K562 (cell line): ENCODE measurements around the gene MYOT. TPM values are rescaled to one million over a fixed set of nuclear protein-coding genes. Genes with fewer than 3 reads are reported as not detected.
A peak's percentile ranks its signal among the peaks of the same experiment; 100 is the strongest.

ENCODE experiments used
- DDX20 ChIP-seq: fragments of 450-650 bp; IDR thresholded peaks from 2 replicates; pipeline ENCODE4 v1.6.1; 2016; ENCODE audit warnings: missing genetic modification characterization, low read depth, mild to moderate bottlenecking, missing compliant biosample characterization, moderate library complexity
- ETV6 ChIP-seq, 3 experiments: fragments of 150-350 bp in 1 of 3; sonication (generic) in 1 of 3; formaldehyde crosslinking in 1 of 3; IDR thresholded peaks; 2 replicates each; pipeline versions ENCODE4 v1.6.1 to v1.8.0; 2014 to 2022; ENCODE audit warnings: borderline replicate concordance in 2 of 3, low read depth in 2 of 3, antibody characterized with exemption in 1 of 3, low read length in 1 of 3, mild to moderate bottlenecking in 1 of 3, missing genetic modification reagents in 1 of 3
- NFE2L1 ChIP-seq: fragments of 450-650 bp; IDR thresholded peaks from 2 replicates; pipeline ENCODE4 v1.6.1; 2016; ENCODE audit warnings: missing genetic modification characterization, low read depth, mild to moderate bottlenecking, missing compliant biosample characterization, moderate library complexity, borderline replicate concordance
- SREBF1 ChIP-seq: fragments of 150-350 bp; IDR thresholded peaks from 2 replicates; pipeline ENCODE4 v1.6.1; 2014; ENCODE audit warnings: antibody characterized with exemption, low read depth, low read length, borderline replicate concordance
- TAF15 ChIP-seq: fragments of 200-400 bp; formaldehyde crosslinking; IDR thresholded peaks from 2 replicates; pipeline ENCODE4 v1.6.1; 2017; ENCODE audit warnings: mild to moderate bottlenecking, low read depth, low read length, moderate library complexity
- TEAD1 ChIP-seq, 2 experiments: fragments of 450-650 bp in 1 of 2; sonication (generic) in 1 of 2; formaldehyde crosslinking; IDR thresholded peaks; 2 replicates each; pipeline versions ENCODE4 v1.4.0 to v1.8.0; 2020 to 2022; ENCODE audit warnings: mild to moderate bottlenecking in 2 of 2, missing genetic modification reagents in 1 of 2
- TRIM24 ChIP-seq, 2 experiments: fragments of 450-650 bp; IDR thresholded peaks; 2 replicates each; pipeline ENCODE4 v1.6.1; 2016
- ZNF197 ChIP-seq: fragments of 200-800 bp; sonication (Bioruptor generic); IDR thresholded peaks from 2 replicates; pipeline ENCODE4 v1.6.1; 2016; ENCODE audit warnings: low read depth, missing genetic modification characterization, missing compliant biosample characterization
- ZNF384 ChIP-seq: IDR thresholded peaks from 2 replicates; pipeline ENCODE4 v1.6.1; 2012; ENCODE audit warnings: low read depth, low read length, improper control_type of control experiment
- polyA plus RNA-seq, 8 experiments: library from polyadenylated mRNA; depleted of rRNA in 4 of 8; stranded (reverse) in 5 of 8; unstranded in 3 of 8; fragments of >200 nt; fragmentation: Nextera tagmentation in 2 of 8; fragmentation: Illumina TruSeq in 1 of 8; extraction: Ambion mirVana in 2 of 8; extraction: Trizol in 1 of 8; gene quantifications; 2 replicates each; pipeline versions ENCODE4 v1.2.1 to v1.2.3, GENCODE V29; 2011 to 2014; ENCODE audit warnings: inconsistent platforms in 1 of 8, missing spikeins in 1 of 8
- total RNA-seq, 7 experiments: library from RNA; depleted of rRNA in 6 of 7; stranded (reverse); fragments of >200 nt in 6 of 7; fragmentation: Illumina TruSeq in 2 of 7; extraction: Trizol in 2 of 7; gene quantifications; 2 replicates each; pipeline versions ENCODE4 v1.2.1 to v1.2.3, GENCODE V29; 2011 to 2021; ENCODE audit warnings: low replicate concordance in 1 of 7
- TF ChIP-seq, protein P1 (sequence below): fragments of 200-600 bp; sonication (generic); IDR thresholded peaks from one replicate; pipeline ENCODE4 v1.6.1; 2012; ENCODE audit warnings: mild to moderate bottlenecking, low read depth, low read length, inconsistent platforms
- TF ChIP-seq, protein P2 (sequence below): fragments of 450-650 bp; formaldehyde crosslinking; IDR thresholded peaks from 2 replicates; pipeline ENCODE4 v1.4.0; 2020; ENCODE audit warnings: mild to moderate bottlenecking, mixed read lengths

The MYOT gene
- total and polyA plus RNA-seq, 9 of the 15 experiments (the other 6 are each of a cell fraction or from before 2014, with no cell fraction given), result 0.24 to 0.38 TPM; not detected in 7

DNA sequence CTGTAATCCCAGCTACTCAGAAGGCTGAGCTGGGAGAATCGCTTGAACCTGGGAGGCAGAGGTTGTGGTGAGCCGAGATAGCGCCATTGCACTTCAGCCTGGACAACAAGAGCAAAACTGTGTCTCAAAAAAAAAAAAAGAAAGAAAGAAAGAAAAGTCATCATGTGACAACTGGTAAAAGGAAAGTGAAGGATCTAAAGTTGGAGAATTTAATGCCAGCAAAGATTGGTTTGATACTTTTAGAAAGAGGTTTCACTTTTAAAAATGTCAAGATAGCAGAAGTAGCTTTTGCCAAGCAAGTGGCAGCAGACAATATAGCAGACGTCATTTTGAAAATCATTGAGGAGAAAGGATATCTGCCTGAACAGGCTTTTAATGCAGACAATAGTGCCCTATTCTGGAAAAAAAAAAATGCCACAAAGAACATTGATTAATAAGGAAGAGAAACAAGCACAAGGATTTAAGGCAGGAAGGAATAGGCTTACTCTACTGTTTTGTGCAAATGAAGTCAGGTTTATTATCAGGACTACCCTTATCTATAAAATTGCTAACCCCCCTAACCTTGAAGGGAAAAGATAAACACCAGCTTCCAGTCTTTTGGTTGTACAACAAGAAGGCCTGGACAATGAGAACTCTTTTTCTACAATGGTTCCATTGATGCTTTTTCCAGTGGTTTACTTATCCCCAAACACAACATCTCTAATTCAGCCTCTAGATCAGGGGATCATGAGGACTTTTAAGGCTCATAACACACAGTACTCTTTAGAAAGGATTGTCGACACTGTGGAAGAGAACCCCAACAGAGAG, 33.6 kb downstream of the MYOT start (continued):
- TF ChIP-seq, protein P1, sequence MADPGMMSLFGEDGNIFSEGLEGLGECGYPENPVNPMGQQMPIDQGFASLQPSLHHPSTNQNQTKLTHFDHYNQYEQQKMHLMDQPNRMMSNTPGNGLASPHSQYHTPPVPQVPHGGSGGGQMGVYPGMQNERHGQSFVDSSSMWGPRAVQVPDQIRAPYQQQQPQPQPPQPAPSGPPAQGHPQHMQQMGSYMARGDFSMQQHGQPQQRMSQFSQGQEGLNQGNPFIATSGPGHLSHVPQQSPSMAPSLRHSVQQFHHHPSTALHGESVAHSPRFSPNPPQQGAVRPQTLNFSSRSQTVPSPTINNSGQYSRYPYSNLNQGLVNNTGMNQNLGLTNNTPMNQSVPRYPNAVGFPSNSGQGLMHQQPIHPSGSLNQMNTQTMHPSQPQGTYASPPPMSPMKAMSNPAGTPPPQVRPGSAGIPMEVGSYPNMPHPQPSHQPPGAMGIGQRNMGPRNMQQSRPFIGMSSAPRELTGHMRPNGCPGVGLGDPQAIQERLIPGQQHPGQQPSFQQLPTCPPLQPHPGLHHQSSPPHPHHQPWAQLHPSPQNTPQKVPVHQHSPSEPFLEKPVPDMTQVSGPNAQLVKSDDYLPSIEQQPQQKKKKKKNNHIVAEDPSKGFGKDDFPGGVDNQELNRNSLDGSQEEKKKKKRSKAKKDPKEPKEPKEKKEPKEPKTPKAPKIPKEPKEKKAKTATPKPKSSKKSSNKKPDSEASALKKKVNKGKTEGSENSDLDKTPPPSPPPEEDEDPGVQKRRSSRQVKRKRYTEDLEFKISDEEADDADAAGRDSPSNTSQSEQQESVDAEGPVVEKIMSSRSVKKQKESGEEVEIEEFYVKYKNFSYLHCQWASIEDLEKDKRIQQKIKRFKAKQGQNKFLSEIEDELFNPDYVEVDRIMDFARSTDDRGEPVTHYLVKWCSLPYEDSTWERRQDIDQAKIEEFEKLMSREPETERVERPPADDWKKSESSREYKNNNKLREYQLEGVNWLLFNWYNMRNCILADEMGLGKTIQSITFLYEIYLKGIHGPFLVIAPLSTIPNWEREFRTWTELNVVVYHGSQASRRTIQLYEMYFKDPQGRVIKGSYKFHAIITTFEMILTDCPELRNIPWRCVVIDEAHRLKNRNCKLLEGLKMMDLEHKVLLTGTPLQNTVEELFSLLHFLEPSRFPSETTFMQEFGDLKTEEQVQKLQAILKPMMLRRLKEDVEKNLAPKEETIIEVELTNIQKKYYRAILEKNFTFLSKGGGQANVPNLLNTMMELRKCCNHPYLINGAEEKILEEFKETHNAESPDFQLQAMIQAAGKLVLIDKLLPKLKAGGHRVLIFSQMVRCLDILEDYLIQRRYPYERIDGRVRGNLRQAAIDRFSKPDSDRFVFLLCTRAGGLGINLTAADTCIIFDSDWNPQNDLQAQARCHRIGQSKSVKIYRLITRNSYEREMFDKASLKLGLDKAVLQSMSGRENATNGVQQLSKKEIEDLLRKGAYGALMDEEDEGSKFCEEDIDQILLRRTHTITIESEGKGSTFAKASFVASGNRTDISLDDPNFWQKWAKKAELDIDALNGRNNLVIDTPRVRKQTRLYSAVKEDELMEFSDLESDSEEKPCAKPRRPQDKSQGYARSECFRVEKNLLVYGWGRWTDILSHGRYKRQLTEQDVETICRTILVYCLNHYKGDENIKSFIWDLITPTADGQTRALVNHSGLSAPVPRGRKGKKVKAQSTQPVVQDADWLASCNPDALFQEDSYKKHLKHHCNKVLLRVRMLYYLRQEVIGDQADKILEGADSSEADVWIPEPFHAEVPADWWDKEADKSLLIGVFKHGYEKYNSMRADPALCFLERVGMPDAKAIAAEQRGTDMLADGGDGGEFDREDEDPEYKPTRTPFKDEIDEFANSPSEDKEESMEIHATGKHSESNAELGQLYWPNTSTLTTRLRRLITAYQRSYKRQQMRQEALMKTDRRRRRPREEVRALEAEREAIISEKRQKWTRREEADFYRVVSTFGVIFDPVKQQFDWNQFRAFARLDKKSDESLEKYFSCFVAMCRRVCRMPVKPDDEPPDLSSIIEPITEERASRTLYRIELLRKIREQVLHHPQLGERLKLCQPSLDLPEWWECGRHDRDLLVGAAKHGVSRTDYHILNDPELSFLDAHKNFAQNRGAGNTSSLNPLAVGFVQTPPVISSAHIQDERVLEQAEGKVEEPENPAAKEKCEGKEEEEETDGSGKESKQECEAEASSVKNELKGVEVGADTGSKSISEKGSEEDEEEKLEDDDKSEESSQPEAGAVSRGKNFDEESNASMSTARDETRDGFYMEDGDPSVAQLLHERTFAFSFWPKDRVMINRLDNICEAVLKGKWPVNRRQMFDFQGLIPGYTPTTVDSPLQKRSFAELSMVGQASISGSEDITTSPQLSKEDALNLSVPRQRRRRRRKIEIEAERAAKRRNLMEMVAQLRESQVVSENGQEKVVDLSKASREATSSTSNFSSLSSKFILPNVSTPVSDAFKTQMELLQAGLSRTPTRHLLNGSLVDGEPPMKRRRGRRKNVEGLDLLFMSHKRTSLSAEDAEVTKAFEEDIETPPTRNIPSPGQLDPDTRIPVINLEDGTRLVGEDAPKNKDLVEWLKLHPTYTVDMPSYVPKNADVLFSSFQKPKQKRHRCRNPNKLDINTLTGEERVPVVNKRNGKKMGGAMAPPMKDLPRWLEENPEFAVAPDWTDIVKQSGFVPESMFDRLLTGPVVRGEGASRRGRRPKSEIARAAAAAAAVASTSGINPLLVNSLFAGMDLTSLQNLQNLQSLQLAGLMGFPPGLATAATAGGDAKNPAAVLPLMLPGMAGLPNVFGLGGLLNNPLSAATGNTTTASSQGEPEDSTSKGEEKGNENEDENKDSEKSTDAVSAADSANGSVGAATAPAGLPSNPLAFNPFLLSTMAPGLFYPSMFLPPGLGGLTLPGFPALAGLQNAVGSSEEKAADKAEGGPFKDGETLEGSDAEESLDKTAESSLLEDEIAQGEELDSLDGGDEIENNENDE, result no peak
- TF ChIP-seq ZNF197 (0 out of 2 replicates have a peak, but pooled peaks have one; percentile 58), TAF15 (no peak), SREBF1 (no peak), TRIM24 (IDR thresholded peaks at IDR 0.05) (no peak), TEAD1 (CRISPR knock-in tag; IDR thresholded peaks at IDR 0.05) (no peak), DDX20 (tag) (no peak), NFE2L1 (tag) (no peak), ZNF384 (peak; percentile 78), ETV6 (IDR thresholded peaks at IDR 0.05; ENCODE audit: borderline replicate concordance in 1 of 2, low read depth in 2 of 2, low read length in 1 of 2) (no peak), ETV6 (CRISPR knock-in tag; IDR thresholded peaks at IDR 0.05; ENCODE audit: borderline replicate concordance) (no peak)
- TF ChIP-seq, protein P2, sequence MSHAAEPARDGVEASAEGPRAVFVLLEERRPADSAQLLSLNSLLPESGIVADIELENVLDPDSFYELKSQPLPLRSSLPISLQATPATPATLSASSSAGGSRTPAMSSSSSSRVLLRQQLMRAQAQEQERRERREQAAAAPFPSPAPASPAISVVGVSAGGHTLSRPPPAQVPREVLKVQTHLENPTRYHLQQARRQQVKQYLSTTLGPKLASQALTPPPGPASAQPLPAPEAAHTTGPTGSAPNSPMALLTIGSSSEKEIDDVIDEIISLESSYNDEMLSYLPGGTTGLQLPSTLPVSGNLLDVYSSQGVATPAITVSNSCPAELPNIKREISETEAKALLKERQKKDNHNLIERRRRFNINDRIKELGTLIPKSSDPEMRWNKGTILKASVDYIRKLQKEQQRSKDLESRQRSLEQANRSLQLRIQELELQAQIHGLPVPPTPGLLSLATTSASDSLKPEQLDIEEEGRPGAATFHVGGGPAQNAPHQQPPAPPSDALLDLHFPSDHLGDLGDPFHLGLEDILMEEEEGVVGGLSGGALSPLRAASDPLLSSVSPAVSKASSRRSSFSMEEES, result peak; percentile 39
